Measurements from ENCODE around the gene LYL1.

DNA sequence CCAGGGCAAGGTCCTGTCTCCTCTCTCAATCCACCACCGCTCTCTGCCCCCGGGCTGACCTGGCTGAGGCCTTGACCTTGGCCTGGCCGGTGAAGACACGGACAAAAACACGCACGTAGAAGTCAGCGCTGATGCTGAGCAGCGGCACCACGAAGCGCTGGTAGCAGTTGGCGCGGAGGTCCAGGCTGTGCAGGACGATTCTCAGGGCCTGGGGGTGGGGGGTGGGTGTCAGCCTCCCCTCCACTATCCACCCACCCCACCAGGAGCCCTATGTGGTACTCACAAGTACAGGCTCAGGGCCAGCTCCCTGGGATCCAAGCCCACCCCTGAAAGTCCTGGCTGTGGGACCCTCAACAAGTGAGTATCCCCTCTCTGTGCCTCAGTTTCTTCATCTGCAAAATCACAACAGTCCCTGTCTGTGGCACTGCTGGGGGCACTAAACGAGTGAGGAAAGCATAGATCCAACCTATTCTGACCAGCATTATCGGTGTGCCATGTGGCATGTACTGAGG, 7.5 kb upstream of the LYL1 start:
- TF ChIP-seq POLR2A (IDR thresholded peaks at IDR 0.05; ENCODE audit: low read length) (no peak), GATA1 (IDR thresholded peaks at IDR 0.05; ENCODE audit: low read depth, low read length) (no peak)
